WTC11 (cell line): ENCODE measurements around the gene ARSA. TPM values are rescaled to one million over a fixed set of nuclear protein-coding genes. Genes with fewer than 3 reads are reported as not detected.
A peak's percentile ranks its signal among the peaks of the same experiment; 100 is the strongest.

Experiments
- ATAC-seq: fragments of 200-7000 bp; cut with Tn5 transposase; 2 replicates; pipeline ENCODE4 v1.10.0; 2021; ENCODE audit warnings: mild to moderate bottlenecking, moderate library complexity
- CTCF ChIA-PET: fragments of 300-600 bp; sonication (Branson Sonifier 250); formaldehyde crosslinking; loops from one replicate; lab custom pipeline; 2021; ENCODE audit warnings: antibody characterized with exemption; lab: Charles Lee
- POLR2A ChIA-PET: fragments of 350-600 bp; sonication (Branson Sonifier 250); formaldehyde crosslinking; loops from one replicate; lab custom pipeline; 2021; ENCODE audit warnings: antibody characterized with exemption; lab: Charles Lee
- DNase-seq: peaks from one replicate; pipeline ENCODE4 v3.0.0; 2021; ENCODE audit warnings: low spot score
- H3K27ac Mint-ChIP-seq: 2 replicates; pipeline ENCODE4 v1.8.0; 2021; ENCODE audit warnings: mixed read lengths
- H3K27me3 Mint-ChIP-seq: 2 replicates; pipeline ENCODE4 v1.8.0; 2021; ENCODE audit warnings: low read depth, mild to moderate bottlenecking, moderate library complexity, mixed read lengths
- H3K36me3 Mint-ChIP-seq: 2 replicates; pipeline ENCODE4 v1.8.0; 2021; ENCODE audit warnings: mixed read lengths
- H3K4me1 Mint-ChIP-seq: 2 replicates; pipeline ENCODE4 v1.8.0; 2022; ENCODE audit warnings: mixed read lengths
- H3K4me3 Mint-ChIP-seq: 2 replicates; pipeline ENCODE4 v1.8.0; 2021; ENCODE audit warnings: mild to moderate bottlenecking, moderate library complexity, mixed read lengths
- H3K9me3 Mint-ChIP-seq: 2 replicates; pipeline ENCODE4 v1.8.0; 2021; ENCODE audit warnings: mixed read lengths
- MXD4 ChIP-seq: fragments of 250-450 bp; sonication (Bioruptor Pico); IDR thresholded peaks from 2 replicates; pipeline ENCODE4 v1.8.0; 2021; ENCODE audit warnings: mild to moderate bottlenecking, moderate library complexity, borderline replicate concordance
- SMAD4 ChIP-seq: sonication (generic); formaldehyde crosslinking; IDR thresholded peaks from 2 replicates; pipeline ENCODE4 v1.8.0; 2022; ENCODE audit warnings: mild to moderate bottlenecking, missing genetic modification reagents
- TEAD1 ChIP-seq: sonication (generic); formaldehyde crosslinking; IDR thresholded peaks from 2 replicates; pipeline ENCODE4 v1.8.0; 2022; ENCODE audit warnings: mild to moderate bottlenecking, missing genetic modification reagents
- ZNF317 ChIP-seq: sonication (generic); formaldehyde crosslinking; IDR thresholded peaks from 2 replicates; pipeline ENCODE4 v1.8.1; 2023; ENCODE audit warnings: low read depth, mild to moderate bottlenecking, moderate library complexity, missing genetic modification reagents, borderline replicate concordance
- total RNA-seq: library from RNA; stranded (reverse); gene quantifications from 3 replicates; pipeline ENCODE4 v1.2.3, GENCODE V29; 2021
- TF ChIP-seq, protein P1 (sequence below): sonication (generic); formaldehyde crosslinking; conservative IDR thresholded peaks from 2 replicates; pipeline ENCODE4 v1.8.1; 2023; ENCODE audit warnings: mild to moderate bottlenecking, low read depth, missing genetic modification reagents, moderate library complexity
- TF ChIP-seq, protein P2 (sequence below): fragments of 250-450 bp; sonication (Bioruptor Pico); IDR thresholded peaks from 2 replicates; pipeline ENCODE4 v1.9.0; 2021; ENCODE audit warnings: mild to moderate bottlenecking, borderline replicate concordance
- TF ChIP-seq, protein P3 (sequence below): fragments of 250-450 bp; sonication (Bioruptor Pico); IDR thresholded peaks from 2 replicates; pipeline ENCODE4 v1.8.0; 2021; ENCODE audit warnings: mild to moderate bottlenecking
- TF ChIP-seq, protein P4 (sequence below): fragments of 250-450 bp; sonication (Bioruptor Pico); IDR thresholded peaks from 2 replicates; pipeline ENCODE4 v1.9.0; 2021; ENCODE audit warnings: moderate library complexity, mild to moderate bottlenecking, inconsistent platforms, borderline replicate concordance
- TF ChIP-seq, protein P5 (sequence below): sonication (generic); formaldehyde crosslinking; IDR thresholded peaks from 2 replicates; pipeline ENCODE4 v1.8.0; 2022; ENCODE audit warnings: missing genetic modification reagents

Gene ARSA
- total RNA-seq, 1 experiment from 2014 or later: 18.8 TPM

DNA sequence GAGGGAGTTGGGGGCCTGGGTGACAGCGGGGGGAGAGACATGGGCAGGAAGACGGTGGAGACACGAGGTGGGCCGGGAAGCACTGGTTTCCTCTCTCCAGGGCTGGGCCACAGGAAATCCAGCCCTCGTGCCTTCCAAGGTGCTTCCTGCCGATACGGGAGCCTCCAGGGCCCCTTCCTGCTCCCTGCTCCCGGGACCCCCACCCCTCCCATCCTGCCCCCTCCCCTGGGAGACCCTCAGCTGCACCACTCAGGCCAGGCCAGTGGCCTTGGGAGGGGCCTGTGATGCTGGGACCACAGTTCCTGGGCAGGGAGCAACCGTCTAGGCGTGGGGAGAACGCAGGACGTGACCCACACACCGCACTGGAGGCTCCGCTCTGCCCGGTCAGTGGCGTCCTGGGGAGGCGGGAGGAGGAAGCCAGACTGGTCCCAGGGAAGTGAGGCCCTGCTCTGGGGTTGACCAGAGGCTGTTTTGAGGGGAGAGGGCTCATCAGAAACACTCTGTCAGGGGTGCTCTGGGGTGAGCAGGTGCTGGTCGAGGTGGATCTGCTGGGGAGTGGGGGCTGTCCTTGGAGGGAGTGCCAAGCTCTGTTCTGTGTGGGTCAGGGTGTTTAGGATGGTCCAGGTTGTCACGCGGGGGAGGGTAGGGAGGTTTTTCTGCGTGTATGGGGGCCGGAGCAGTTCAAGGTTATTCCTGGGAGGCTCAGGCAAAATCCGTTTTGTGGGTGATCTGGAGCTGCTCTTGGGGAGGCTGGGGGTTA lies 44.7 kb upstream of the ARSA start, which contains the start of gene SHANK3 (continued):
- TF ChIP-seq, protein P1, sequence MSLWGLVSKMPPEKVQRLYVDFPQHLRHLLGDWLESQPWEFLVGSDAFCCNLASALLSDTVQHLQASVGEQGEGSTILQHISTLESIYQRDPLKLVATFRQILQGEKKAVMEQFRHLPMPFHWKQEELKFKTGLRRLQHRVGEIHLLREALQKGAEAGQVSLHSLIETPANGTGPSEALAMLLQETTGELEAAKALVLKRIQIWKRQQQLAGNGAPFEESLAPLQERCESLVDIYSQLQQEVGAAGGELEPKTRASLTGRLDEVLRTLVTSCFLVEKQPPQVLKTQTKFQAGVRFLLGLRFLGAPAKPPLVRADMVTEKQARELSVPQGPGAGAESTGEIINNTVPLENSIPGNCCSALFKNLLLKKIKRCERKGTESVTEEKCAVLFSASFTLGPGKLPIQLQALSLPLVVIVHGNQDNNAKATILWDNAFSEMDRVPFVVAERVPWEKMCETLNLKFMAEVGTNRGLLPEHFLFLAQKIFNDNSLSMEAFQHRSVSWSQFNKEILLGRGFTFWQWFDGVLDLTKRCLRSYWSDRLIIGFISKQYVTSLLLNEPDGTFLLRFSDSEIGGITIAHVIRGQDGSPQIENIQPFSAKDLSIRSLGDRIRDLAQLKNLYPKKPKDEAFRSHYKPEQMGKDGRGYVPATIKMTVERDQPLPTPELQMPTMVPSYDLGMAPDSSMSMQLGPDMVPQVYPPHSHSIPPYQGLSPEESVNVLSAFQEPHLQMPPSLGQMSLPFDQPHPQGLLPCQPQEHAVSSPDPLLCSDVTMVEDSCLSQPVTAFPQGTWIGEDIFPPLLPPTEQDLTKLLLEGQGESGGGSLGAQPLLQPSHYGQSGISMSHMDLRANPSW (CRISPR knock-in tag): no peak
- TF ChIP-seq, protein P2, sequence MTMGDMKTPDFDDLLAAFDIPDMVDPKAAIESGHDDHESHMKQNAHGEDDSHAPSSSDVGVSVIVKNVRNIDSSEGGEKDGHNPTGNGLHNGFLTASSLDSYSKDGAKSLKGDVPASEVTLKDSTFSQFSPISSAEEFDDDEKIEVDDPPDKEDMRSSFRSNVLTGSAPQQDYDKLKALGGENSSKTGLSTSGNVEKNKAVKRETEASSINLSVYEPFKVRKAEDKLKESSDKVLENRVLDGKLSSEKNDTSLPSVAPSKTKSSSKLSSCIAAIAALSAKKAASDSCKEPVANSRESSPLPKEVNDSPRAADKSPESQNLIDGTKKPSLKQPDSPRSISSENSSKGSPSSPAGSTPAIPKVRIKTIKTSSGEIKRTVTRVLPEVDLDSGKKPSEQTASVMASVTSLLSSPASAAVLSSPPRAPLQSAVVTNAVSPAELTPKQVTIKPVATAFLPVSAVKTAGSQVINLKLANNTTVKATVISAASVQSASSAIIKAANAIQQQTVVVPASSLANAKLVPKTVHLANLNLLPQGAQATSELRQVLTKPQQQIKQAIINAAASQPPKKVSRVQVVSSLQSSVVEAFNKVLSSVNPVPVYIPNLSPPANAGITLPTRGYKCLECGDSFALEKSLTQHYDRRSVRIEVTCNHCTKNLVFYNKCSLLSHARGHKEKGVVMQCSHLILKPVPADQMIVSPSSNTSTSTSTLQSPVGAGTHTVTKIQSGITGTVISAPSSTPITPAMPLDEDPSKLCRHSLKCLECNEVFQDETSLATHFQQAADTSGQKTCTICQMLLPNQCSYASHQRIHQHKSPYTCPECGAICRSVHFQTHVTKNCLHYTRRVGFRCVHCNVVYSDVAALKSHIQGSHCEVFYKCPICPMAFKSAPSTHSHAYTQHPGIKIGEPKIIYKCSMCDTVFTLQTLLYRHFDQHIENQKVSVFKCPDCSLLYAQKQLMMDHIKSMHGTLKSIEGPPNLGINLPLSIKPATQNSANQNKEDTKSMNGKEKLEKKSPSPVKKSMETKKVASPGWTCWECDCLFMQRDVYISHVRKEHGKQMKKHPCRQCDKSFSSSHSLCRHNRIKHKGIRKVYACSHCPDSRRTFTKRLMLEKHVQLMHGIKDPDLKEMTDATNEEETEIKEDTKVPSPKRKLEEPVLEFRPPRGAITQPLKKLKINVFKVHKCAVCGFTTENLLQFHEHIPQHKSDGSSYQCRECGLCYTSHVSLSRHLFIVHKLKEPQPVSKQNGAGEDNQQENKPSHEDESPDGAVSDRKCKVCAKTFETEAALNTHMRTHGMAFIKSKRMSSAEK (CRISPR knock-in tag): no peak
- TF ChIP-seq ZNF317: no peak

DNA sequence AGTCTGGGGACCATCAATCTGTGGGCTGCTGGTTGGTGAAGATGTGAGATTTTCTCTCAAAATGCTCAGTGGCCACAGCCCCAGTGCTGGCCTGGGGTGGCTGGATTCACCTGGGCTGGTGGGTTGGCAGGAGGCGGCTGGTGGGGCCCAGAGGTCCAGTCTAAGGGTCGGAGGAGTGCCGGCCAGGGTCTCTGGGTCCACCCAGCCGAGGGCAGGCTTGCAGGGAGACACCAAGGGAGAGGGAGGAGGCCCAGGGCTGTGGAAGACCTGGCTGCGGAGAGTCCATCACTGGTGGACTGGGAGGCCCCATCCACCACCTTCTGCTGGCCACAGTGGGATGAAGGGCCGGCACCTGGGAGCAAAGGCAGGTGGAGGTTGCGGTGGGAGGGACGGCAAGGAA lies 44.1 kb upstream of the ARSA start:
- no peak for ATAC-seq
- peaks cover 13% of the 10 kb centered on the region for H3K4me1 Mint-ChIP-seq

DNA sequence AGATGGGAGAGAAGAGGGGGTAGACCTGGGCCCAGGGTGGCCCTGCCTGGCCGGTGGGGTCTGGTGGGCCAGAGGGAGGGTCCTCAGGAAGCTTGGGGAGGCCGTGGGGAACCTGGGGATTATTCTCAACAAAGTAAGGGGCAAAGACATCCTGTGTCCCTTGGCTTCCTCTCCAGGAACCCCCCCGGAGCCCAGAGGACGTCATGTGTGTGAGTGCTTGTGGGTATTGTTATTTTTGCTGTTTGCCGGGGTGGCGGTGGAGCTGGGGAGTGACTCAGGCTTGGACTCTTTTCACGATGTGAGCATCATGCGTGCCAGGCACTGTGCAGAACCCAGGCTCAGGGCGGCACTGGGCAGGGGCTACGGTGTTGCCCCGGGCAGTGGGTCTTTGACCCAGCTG lies 43.7 kb upstream of the ARSA start:
- no peaks in the 10 kb centered on the region for H3K9me3 Mint-ChIP-seq
- peaks cover 69% of the 10 kb centered on the region for H3K27me3 Mint-ChIP-seq
- CTCF ChIA-PET: interaction anchor here (0.9 kb wide), 1 partner anchor 21 kb away, joined by 3 read pairs; no protein-coding TSS in a partner anchor
- H3K27ac Mint-ChIP-seq: no peak overlapping the region
- TF ChIP-seq, protein P3, sequence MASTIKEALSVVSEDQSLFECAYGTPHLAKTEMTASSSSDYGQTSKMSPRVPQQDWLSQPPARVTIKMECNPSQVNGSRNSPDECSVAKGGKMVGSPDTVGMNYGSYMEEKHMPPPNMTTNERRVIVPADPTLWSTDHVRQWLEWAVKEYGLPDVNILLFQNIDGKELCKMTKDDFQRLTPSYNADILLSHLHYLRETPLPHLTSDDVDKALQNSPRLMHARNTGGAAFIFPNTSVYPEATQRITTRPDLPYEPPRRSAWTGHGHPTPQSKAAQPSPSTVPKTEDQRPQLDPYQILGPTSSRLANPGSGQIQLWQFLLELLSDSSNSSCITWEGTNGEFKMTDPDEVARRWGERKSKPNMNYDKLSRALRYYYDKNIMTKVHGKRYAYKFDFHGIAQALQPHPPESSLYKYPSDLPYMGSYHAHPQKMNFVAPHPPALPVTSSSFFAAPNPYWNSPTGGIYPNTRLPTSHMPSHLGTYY (CRISPR knock-in tag): no peak
- TF ChIP-seq MXD4 (CRISPR knock-in tag) (no peak), SMAD4 (CRISPR knock-in tag) (no peak)
- DNase-seq (no peak), ATAC-seq (no peak)
- H3K4me1 Mint-ChIP-seq: peaks cover 13% of the 10 kb centered on the region
- no peaks in the 10 kb centered on the region for H3K36me3 Mint-ChIP-seq
- H3K4me3 Mint-ChIP-seq: no peak overlapping the region
- POLR2A ChIA-PET: no interaction called here

More for the DNA sequence above, 44.1 kb upstream of the ARSA start:
- Mint-ChIP-seq H3K9me3 (no peaks in the 10 kb centered on the region), H3K36me3 (no peaks in the 10 kb centered on the region), H3K27me3 (peaks cover 69% of the 10 kb centered on the region), H3K27ac (no peak overlapping the region), H3K4me3 (no peak overlapping the region)
- POLR2A ChIA-PET: no interaction called here
- no peak for TF ChIP-seq TEAD1 (CRISPR knock-in tag)
- TF ChIP-seq, protein P4, sequence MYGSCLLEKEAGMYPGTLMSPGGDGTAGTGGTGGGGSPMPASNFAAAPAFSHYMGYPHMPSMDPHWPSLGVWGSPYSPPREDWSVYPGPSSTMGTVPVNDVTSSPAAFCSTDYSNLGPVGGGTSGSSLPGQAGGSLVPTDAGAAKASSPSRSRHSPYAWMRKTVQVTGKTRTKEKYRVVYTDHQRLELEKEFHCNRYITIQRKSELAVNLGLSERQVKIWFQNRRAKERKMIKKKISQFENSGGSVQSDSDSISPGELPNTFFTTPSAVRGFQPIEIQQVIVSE (CRISPR knock-in tag): no peak
- TF ChIP-seq, protein P5, sequence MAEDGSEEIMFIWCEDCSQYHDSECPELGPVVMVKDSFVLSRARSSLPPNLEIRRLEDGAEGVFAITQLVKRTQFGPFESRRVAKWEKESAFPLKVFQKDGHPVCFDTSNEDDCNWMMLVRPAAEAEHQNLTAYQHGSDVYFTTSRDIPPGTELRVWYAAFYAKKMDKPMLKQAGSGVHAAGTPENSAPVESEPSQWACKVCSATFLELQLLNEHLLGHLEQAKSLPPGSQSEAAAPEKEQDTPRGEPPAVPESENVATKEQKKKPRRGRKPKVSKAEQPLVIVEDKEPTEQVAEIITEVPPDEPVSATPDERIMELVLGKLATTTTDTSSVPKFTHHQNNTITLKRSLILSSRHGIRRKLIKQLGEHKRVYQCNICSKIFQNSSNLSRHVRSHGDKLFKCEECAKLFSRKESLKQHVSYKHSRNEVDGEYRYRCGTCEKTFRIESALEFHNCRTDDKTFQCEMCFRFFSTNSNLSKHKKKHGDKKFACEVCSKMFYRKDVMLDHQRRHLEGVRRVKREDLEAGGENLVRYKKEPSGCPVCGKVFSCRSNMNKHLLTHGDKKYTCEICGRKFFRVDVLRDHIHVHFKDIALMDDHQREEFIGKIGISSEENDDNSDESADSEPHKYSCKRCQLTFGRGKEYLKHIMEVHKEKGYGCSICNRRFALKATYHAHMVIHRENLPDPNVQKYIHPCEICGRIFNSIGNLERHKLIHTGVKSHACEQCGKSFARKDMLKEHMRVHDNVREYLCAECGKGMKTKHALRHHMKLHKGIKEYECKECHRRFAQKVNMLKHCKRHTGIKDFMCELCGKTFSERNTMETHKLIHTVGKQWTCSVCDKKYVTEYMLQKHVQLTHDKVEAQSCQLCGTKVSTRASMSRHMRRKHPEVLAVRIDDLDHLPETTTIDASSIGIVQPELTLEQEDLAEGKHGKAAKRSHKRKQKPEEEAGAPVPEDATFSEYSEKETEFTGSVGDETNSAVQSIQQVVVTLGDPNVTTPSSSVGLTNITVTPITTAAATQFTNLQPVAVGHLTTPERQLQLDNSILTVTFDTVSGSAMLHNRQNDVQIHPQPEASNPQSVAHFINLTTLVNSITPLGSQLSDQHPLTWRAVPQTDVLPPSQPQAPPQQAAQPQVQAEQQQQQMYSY (CRISPR knock-in tag): peak; percentile 59; the same call in 1 of the 2 replicates
- CTCF ChIA-PET: no interaction called here
- no peak for DNase-seq
